ENCODE measurements around the gene ZFR. TPM values are rescaled to one million over a fixed set of nuclear protein-coding genes. Genes with fewer than 3 reads are reported as not detected.
A peak's percentile ranks its signal among the peaks of the same experiment; 100 is the strongest.

ZFR gene
- total RNA-seq, 1 donor from 2014 or later = 80.8 TPM

DNA sequence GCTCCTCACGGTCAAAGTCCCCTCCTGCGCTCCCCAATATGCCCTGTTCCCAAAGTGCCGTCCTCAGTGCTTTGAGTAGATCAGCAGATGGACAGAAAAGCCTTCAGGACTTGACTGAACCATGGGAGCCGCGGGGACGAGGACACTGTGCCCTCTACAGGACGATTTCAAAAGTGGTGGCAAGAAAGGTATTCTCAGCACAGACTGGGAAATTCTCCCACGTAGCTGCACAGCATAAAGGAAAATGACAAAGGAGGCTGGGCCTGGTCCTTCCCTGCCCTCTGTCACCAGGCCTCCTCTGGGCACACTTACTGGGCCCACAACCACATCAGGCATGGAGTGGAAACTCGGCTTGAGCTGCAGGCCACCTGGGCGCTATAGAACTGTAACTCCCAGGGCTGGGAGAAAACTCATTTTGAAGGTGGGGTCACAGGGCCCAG lies 115.1 kb downstream of the ZFR start:
- intact Hi-C loops (cut with DNase I) = loop anchor here (5.0 kb wide), 1 partner anchor 102 kb away; no protein-coding TSS in a partner anchor
- Histone ChIP-seq H3K4me1 (peaks cover 8% of the 10 kb centered on the region), H3K9me3 (no peaks in the 10 kb centered on the region), H3K36me3 (no peaks in the 10 kb centered on the region), H3K27ac (no peak overlapping the region), H3K4me3 (no peak overlapping the region), H3K27me3 (no peaks in the 10 kb centered on the region)
- no peak for DNase-seq (ENCODE audit: extremely low spot score in 2 of 2)
- no peak for TF ChIP-seq POLR2AphosphoS5 (IDR thresholded peaks at IDR 0.05; ENCODE audit: insufficient read depth in 1 of 2, low read depth in 1 of 2)
- TF ChIP-seq, protein P1, sequence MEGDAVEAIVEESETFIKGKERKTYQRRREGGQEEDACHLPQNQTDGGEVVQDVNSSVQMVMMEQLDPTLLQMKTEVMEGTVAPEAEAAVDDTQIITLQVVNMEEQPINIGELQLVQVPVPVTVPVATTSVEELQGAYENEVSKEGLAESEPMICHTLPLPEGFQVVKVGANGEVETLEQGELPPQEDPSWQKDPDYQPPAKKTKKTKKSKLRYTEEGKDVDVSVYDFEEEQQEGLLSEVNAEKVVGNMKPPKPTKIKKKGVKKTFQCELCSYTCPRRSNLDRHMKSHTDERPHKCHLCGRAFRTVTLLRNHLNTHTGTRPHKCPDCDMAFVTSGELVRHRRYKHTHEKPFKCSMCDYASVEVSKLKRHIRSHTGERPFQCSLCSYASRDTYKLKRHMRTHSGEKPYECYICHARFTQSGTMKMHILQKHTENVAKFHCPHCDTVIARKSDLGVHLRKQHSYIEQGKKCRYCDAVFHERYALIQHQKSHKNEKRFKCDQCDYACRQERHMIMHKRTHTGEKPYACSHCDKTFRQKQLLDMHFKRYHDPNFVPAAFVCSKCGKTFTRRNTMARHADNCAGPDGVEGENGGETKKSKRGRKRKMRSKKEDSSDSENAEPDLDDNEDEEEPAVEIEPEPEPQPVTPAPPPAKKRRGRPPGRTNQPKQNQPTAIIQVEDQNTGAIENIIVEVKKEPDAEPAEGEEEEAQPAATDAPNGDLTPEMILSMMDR (IDR thresholded peaks at IDR 0.05) = peak; percentile 8 to 55 (median 21)
- no peak for TF ChIP-seq POLR2A (IDR thresholded peaks at IDR 0.05)

- Histone ChIP-seq H3K27ac (no peak overlapping the region), H3K4me3 (no peak overlapping the region), H3K4me1 (no peaks in the 10 kb centered on the region), H3K27me3 (no peaks in the 10 kb centered on the region), H3K36me3 (no peaks in the 10 kb centered on the region), H3K9me3 (no peaks in the 10 kb centered on the region)
- no peak for DNase-seq (ENCODE audit: extremely low spot score in 2 of 2)
- TF ChIP-seq POLR2AphosphoS5 (IDR thresholded peaks at IDR 0.05; ENCODE audit: insufficient read depth in 1 of 2, low read depth in 1 of 2) (no peak), POLR2A (IDR thresholded peaks at IDR 0.05) (no peak)
- TF ChIP-seq, protein P1 (IDR thresholded peaks at IDR 0.05) = no peak
- intact Hi-C loops (cut with DNase I) = loop anchor here (5.0 kb wide), 1 partner anchor 99 kb away; no protein-coding TSS in a partner anchor
Measured at GRCh38 chr5:32326216-32326772, 118.2 kb downstream of the ZFR start.

DNA sequence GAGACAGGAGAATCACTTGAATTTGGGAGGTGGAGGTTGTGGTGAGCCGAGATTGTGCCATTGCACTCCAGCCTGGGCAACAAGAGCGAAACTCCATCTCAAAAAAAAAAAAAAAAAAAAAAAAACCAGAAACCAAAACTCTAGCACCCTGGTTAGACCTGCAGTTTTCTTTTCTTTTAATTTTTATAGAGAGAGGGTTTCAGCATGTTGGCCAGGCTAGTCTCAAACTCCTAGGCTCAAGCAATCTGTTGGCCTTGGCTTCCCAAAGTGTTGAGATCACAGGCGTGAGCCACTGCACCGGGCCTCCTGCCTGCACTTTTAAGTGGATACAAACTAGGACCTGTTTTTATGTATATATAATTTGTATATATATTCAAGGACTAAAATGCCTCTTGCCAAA lies 118.9 kb downstream of the ZFR start:
- intact Hi-C loops (cut with DNase I) = loop anchor here (5.0 kb wide), 1 partner anchor 98 kb away; no protein-coding TSS in a partner anchor
- Histone ChIP-seq H3K36me3 (no peaks in the 10 kb centered on the region), H3K4me3 (no peak overlapping the region), H3K4me1 (no peaks in the 10 kb centered on the region), H3K27me3 (no peaks in the 10 kb centered on the region), H3K9me3 (no peaks in the 10 kb centered on the region), H3K27ac (no peak overlapping the region)
- TF ChIP-seq, protein P1 (IDR thresholded peaks at IDR 0.05) = no peak
- no peak for TF ChIP-seq POLR2AphosphoS5 (IDR thresholded peaks at IDR 0.05; ENCODE audit: insufficient read depth in 1 of 2, low read depth in 1 of 2)
- no peak for TF ChIP-seq POLR2A (IDR thresholded peaks at IDR 0.05)
- DNase-seq (ENCODE audit: extremely low spot score in 2 of 2) = no peak

DNA sequence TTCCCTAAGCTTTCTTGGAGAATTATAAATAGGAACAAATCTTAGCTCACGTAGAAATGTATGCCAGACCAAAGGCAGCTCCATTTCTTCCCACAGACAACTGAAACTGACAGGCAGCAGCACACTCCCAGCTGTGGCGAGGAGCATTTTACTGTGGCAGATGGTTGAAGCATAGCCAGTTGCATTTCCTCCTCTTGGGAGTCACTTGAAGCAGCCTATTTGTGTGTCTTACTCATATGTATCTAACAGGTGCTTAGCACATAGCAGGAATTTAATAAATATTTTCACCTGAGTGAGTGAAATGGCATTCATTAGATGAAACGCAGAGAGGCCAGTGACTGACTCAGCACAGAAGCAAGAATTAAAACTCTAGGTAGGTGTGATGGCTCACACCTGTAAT lies 119.5 kb downstream of the ZFR start:
- Histone ChIP-seq H3K36me3 (no peaks in the 10 kb centered on the region), H3K4me3 (no peak overlapping the region), H3K27me3 (no peaks in the 10 kb centered on the region), H3K9me3 (no peaks in the 10 kb centered on the region), H3K4me1 (no peaks in the 10 kb centered on the region), H3K27ac (no peak overlapping the region)
- TF ChIP-seq, protein P1 (IDR thresholded peaks at IDR 0.05) = no peak
- intact Hi-C loops (cut with DNase I) = loop anchor here (5.0 kb wide), 1 partner anchor 98 kb away; no protein-coding TSS in a partner anchor
- DNase-seq (ENCODE audit: extremely low spot score in 2 of 2) = no peak

DNA sequence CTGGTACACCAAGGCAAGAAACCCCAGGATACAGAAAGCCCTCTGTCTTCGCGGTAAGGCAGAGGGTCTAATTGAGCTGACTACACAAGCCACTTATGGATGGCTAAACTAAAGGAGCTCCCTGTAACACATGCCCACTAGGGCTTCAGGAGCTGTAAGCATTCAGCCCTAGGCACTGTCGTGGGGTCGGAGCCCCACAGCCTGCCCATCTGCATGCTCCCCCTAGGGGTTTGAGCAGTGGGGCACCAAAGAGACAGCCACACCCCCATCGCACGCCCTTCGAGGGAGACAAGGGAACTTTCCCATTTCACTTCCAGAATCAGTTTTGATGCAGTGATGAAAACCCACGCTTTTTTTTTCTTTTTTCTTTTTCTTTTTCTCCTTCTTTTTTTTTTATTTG lies 120.8 kb downstream of the ZFR start:
- Histone ChIP-seq H3K4me1 (no peaks in the 10 kb centered on the region), H3K4me3 (no peak overlapping the region), H3K27me3 (no peaks in the 10 kb centered on the region), H3K9me3 (no peaks in the 10 kb centered on the region), H3K27ac (no peak overlapping the region), H3K36me3 (no peaks in the 10 kb centered on the region)
- intact Hi-C loops (cut with DNase I) = no loop called here
- no peak for DNase-seq (ENCODE audit: extremely low spot score in 2 of 2)
- TF ChIP-seq POLR2A (IDR thresholded peaks at IDR 0.05) = no peak
- TF ChIP-seq, protein P1 (IDR thresholded peaks at IDR 0.05) = no peak
- TF ChIP-seq POLR2AphosphoS5 (IDR thresholded peaks at IDR 0.05; ENCODE audit: insufficient read depth in 1 of 2, low read depth in 1 of 2) = no peak
